ENCODE data around the gene ASB9.
A peak's percentile ranks its signal among the peaks of the same experiment; 100 is the strongest.
"Not testable (repeated sequence)": the region's sequence is repeated elsewhere in the genome, so short reads cannot be mapped to it uniquely, and the experiment has no call there.

The ASB9 gene

DNA sequence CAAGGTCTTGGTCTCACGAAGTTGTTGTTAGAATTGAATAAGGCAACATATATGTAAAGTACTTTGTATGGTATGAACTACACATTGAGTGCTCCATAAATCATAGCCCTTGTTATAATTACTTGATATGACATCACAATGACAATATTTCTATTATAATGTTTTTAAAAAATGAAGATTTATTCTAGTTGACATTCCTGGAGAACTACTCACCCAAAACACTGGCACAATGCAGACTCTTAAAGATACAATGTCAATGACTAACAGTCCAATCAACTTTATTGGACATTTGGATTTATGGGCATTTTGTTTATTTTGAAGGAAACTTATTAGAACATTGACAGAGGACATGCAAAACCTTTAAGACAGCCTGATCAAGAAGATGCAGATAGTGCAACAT, 55.3 kb downstream of the ASB9 start:
- Mint-ChIP-seq H3K4me3 (no peak overlapping the region), H3K9me3 (no peaks in the 10 kb centered on the region), H3K27me3 (no peaks in the 10 kb centered on the region), H3K27ac (no peak overlapping the region), H3K4me1 (no peaks in the 10 kb centered on the region)
- DNase-seq (no peak), ATAC-seq (no peak)

DNA sequence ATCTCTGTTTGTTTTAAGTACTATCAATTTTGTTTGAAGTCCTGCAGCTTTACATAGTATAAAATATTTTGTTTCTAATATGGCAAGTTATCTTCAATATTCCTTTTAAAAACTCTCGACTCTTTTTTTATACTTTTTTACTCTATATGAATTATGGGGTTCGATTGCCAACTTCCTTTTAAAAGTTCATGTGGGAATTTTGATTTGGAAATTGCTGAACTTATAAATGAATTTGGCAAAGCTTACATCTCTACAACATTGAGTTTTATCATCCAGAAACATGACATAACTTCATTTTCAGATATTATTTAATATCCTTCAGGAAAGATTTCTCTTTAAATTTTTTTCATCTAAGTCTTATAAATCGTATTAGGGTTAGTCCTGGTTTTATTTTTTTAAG, 60.8 kb downstream of the ASB9 start:
- peaks cover 0 to 7% of the 10 kb centered on the region in 2 donors for H3K9me3 Mint-ChIP-seq
- H3K4me1 Mint-ChIP-seq, result peaks cover 9% of the 10 kb centered on the region
- H3K4me3 Mint-ChIP-seq, result no peak overlapping the region
- ATAC-seq (no peak), DNase-seq (no peak)
- no peaks in the 10 kb centered on the region for H3K27me3 Mint-ChIP-seq
- H3K27ac Mint-ChIP-seq, result no peak overlapping the region

- no peak overlapping the region for H3K27ac Mint-ChIP-seq
- no peak for ATAC-seq
These were observed 61.9 kb downstream of the ASB9 start for GRCh38 chrX:15207994-15208393.

DNA sequence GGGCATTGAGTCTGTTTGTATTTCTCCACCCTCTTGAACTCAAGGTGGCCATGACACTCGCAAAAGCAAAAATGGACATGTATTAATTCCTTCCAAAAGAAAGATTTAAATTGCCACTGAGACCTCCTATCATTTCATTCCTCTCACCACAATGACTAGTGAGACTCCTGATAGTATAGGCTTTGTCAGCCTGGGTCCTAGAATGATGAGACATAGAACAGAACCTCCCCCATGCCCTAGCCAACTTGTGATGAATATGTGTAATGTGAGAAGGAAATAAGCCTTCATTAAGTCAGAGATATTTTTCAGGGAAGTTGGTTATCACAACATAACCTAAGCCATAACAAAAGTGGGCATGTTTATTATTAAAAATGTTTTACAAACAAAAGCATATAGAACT, 62.5 kb downstream of the ASB9 start:
- H3K27me3 Mint-ChIP-seq, result no peaks in the 10 kb centered on the region
- H3K4me3 Mint-ChIP-seq, result no peak overlapping the region
- ATAC-seq, result no peak
- H3K9me3 Mint-ChIP-seq, result peaks cover 0 to 7% of the 10 kb centered on the region in 2 donors
- no peak overlapping the region for H3K27ac Mint-ChIP-seq
- no peak for DNase-seq
- H3K4me1 Mint-ChIP-seq, result peaks cover 25% of the 10 kb centered on the region

More at GRCh38 chrX:15207994-15208393, 61.9 kb downstream of the ASB9 start:
- no peak for DNase-seq
- Mint-ChIP-seq H3K27me3 (no peaks in the 10 kb centered on the region), H3K4me1 (peaks cover 19% of the 10 kb centered on the region), H3K4me3 (no peak overlapping the region), H3K9me3 (peaks cover 0 to 7% of the 10 kb centered on the region in 2 donors)

GRCh38 chrX:15206306-15206705, 63.6 kb downstream of the ASB9 start:
- H3K4me3 Mint-ChIP-seq, result no peak overlapping the region
- peaks cover 0 to 7% of the 10 kb centered on the region in 2 donors for H3K9me3 Mint-ChIP-seq
- no peak overlapping the region for H3K27ac Mint-ChIP-seq
- no peaks in the 10 kb centered on the region for H3K27me3 Mint-ChIP-seq
- ATAC-seq, result no peak
- no peak for DNase-seq
- H3K4me1 Mint-ChIP-seq, result peaks cover 28% of the 10 kb centered on the region

DNA sequence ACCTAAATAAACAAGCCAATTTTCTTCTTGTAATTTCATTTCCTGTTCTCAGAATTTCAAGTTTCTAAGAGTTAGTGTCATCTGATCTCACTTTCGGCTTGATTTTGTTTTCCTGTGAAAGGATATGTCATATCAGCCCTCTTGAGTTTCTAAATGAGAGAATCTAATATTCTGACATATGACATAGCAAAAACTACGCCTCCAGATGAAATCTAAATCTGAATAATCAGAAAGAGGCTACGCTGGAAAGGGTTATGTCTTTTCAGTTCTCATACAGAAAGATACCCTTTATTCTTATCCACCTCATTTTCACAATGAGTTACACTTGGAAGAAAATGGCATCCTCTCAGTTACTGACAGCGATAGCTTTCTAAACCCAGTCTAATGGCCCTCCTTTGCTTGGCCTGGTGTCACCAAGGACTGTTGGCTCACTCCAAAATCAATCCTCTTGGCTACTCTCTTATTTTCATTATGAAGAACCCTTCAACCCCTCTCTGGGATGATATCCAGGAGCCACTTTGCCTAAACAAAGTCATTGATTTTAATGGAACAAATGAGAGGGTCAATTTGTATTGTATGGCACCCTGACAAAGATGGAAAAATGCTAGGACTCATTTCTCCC, 65.6 kb downstream of the ASB9 start:
- no peak for DNase-seq
- H3K27ac Mint-ChIP-seq, result peak overlapping the region; percentile 25 to 71
- peaks cover 34% of the 10 kb centered on the region for H3K4me1 Mint-ChIP-seq

DNA sequence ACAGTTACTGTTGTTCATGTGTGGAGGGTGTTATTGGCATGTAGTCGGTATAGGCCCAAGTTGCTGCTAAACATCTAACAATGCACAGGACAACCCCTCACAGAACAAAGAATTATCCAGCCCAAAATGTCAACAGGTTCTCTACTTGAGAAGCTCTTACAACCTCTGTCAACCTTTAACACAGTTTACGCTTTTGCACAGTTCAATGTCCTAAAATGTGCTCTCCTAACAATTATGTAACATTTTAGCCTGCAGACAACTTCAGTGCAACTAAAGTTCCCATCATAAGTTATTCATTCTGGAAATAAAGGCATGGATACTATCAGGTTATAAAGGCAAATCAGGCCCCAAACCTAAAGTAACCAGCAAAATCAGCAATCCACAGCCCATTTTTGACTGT, 66.2 kb downstream of the ASB9 start:
- H3K27ac Mint-ChIP-seq, result peak overlapping the region; percentile 61 to 71

More for the DNA sequence above, 65.6 kb downstream of the ASB9 start:
- Mint-ChIP-seq H3K27me3 (no peaks in the 10 kb centered on the region), H3K4me3 (no peak overlapping the region), H3K9me3 (peaks cover 0 to 7% of the 10 kb centered on the region in 2 donors)
- ATAC-seq, result peak; percentile 71

DNA sequence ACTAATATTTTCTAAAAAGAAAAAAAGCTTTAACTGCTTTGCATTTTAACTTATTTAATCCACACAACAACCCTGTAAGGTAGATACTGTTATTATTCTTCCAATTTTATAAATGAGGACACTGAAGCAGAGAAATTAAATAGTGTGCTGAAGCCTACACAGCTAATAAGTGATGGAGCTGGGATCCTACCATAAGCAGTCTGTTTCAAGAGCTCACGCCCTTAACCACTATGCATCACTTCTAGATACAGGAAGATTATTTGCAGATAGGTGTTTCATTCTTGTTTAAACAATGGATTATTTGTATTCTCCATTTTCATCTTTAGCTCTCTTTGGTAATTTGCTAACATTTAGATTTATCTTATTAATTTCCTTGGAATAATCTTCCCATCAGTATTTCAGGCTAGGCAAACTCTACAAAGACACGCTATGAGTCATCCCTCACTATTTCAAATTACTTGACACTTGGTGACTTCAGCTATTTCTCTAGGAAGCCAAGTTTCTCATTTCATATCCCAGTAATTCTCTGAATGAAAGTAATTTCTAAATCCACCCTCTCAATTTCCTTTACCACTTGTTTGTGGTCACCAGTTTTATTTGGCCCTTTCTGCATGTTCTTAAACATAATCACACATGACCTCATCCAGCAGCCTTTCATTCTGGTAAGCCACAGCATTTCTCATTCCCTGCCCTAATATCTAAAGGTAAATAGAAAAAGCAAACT, 67.3 kb downstream of the ASB9 start:
- Mint-ChIP-seq H3K9me3 (peaks cover 0 to 7% of the 10 kb centered on the region in 2 donors), H3K4me1 (peaks cover 41% of the 10 kb centered on the region), H3K27me3 (no peaks in the 10 kb centered on the region), H3K27ac (peak overlapping the region in 1 of 2 donors; percentile 79), H3K4me3 (no peak overlapping the region)
- ATAC-seq (peak; percentile 84), DNase-seq (peak in 1 of 2 donors; percentile 22)

More for the DNA sequence above, 66.2 kb downstream of the ASB9 start:
- Mint-ChIP-seq H3K4me1 (peaks cover 39% of the 10 kb centered on the region), H3K4me3 (no peak overlapping the region), H3K27me3 (no peaks in the 10 kb centered on the region), H3K9me3 (peaks cover 0 to 7% of the 10 kb centered on the region in 2 donors)
- DNase-seq (no peak), ATAC-seq (no peak)

DNA sequence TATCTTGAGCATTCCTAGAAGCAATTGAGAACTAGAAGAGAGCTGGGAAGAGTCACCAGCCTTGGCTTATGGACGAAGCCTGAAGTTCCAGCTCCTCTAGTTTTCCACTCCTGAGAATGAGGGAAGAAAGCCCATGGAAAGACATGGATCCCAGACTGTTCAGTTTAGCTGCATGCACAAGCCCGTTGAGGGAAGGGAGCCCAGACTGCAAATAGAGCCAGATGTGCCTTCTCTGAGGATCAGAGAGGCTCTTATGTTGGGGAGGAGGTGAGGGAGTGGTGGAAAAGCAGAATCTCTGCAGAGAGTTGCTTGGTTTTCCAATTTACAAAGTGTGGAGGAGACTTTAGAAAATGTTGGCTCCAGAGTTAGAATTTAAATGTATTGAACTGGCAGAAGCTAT, 69.0 kb downstream of the ASB9 start:
- Mint-ChIP-seq H3K4me1 (peaks cover 41% of the 10 kb centered on the region), H3K4me3 (no peak overlapping the region), H3K27me3 (no peaks in the 10 kb centered on the region), H3K27ac (no peak overlapping the region), H3K9me3 (peaks cover 0 to 7% of the 10 kb centered on the region in 2 donors)
- ATAC-seq, result no peak
- no peak for DNase-seq

GRCh38 chrX:15198608-15199202, 71.2 kb downstream of the ASB9 start:
- ATAC-seq, H3K27ac Mint-ChIP-seq, H3K9me3 Mint-ChIP-seq, H3K27me3 Mint-ChIP-seq, DNase-seq, H3K4me3 Mint-ChIP-seq: not testable (repeated sequence)
- peaks cover 29% of the 10 kb centered on the region for H3K4me1 Mint-ChIP-seq

DNA sequence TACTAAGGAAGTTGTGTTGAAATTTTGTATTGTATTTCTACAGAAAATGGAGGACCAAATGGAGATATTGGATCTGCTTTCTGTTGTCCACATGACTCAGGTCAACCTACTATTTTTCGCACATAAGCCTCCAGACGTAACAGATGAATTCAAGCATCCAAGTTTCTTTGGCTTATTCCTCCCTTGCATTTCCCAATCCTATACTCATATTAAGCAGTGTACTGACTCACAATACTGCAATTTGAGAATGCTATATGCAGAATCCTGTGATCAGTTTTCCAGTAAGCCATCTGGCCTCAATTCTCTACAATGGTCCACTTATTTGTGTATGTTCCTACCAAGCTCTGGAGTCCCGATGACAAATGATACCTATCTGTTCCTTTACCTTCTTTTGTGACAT, 75.7 kb downstream of the ASB9 start:
- no peak overlapping the region for H3K4me3 Mint-ChIP-seq
- ATAC-seq, result no peak

More for the DNA sequence above, 75.7 kb downstream of the ASB9 start:
- peaks cover 6% of the 10 kb centered on the region for H3K4me1 Mint-ChIP-seq
- no peak overlapping the region for H3K27ac Mint-ChIP-seq
- no peaks in the 10 kb centered on the region for H3K9me3 Mint-ChIP-seq
- H3K27me3 Mint-ChIP-seq, result no peaks in the 10 kb centered on the region
- DNase-seq, result no peak

All from stimulated activated naive CD8-positive, alpha-beta T cell treated with anti-CD3 and anti-CD28 coated beads, Interleukin-15, amount 100 ng/mL, for 72 hours (primary cell).